ENCODE measurements around the gene CNTD1. TPM values are rescaled to one million over a fixed set of nuclear protein-coding genes. Genes with fewer than 3 reads are reported as not detected.

Gene CNTD1
- total RNA-seq, 1 experiment from 2014 or later = not detected

- peak; percentile 65; the same call in 1 of the 2 replicates for TF ChIP-seq FOXP4 (CRISPR knock-in tag; IDR thresholded peaks at IDR 0.05)
- no peak for TF ChIP-seq ZNF671 (CRISPR knock-in tag; IDR thresholded peaks at IDR 0.05)
- no peak for TF ChIP-seq ZSCAN18 (CRISPR knock-in tag; IDR thresholded peaks at IDR 0.05)
- no peak for TF ChIP-seq IRF2 (CRISPR knock-in tag; IDR thresholded peaks at IDR 0.05; ENCODE audit: borderline replicate concordance, low read depth)
- TF ChIP-seq CBFB (CRISPR knock-in tag; IDR thresholded peaks at IDR 0.05; ENCODE audit: low read depth) = no peak
- TF ChIP-seq PRDM15 (CRISPR knock-in tag; IDR thresholded peaks at IDR 0.05) = no peak
- TF ChIP-seq, protein P1, sequence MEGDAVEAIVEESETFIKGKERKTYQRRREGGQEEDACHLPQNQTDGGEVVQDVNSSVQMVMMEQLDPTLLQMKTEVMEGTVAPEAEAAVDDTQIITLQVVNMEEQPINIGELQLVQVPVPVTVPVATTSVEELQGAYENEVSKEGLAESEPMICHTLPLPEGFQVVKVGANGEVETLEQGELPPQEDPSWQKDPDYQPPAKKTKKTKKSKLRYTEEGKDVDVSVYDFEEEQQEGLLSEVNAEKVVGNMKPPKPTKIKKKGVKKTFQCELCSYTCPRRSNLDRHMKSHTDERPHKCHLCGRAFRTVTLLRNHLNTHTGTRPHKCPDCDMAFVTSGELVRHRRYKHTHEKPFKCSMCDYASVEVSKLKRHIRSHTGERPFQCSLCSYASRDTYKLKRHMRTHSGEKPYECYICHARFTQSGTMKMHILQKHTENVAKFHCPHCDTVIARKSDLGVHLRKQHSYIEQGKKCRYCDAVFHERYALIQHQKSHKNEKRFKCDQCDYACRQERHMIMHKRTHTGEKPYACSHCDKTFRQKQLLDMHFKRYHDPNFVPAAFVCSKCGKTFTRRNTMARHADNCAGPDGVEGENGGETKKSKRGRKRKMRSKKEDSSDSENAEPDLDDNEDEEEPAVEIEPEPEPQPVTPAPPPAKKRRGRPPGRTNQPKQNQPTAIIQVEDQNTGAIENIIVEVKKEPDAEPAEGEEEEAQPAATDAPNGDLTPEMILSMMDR (IDR thresholded peaks at IDR 0.05) = no peak
- peak; percentile 94 for TF ChIP-seq CREB1 (CRISPR knock-in tag; IDR thresholded peaks at IDR 0.05)
- TF ChIP-seq ZBTB21 (CRISPR knock-in tag; IDR thresholded peaks at IDR 0.05; ENCODE audit: borderline replicate concordance) = no peak
- TF ChIP-seq ETV6 (CRISPR knock-in tag; IDR thresholded peaks at IDR 0.05) = peak; percentile 91; the same call in 1 of the 2 replicates
- no peak for TF ChIP-seq ATF3 (CRISPR knock-in tag; conservative IDR thresholded peaks at IDR 0.05)
- TF ChIP-seq TEAD4 (CRISPR knock-in tag; IDR thresholded peaks at IDR 0.05) = 0 out of 2 replicates have a peak, but pooled peaks have one; percentile 30
These were observed at the start of gene CNTD1, which contains the start of gene COA3 (continued) for GRCh38 chr17:42798383-42799380.

DNA sequence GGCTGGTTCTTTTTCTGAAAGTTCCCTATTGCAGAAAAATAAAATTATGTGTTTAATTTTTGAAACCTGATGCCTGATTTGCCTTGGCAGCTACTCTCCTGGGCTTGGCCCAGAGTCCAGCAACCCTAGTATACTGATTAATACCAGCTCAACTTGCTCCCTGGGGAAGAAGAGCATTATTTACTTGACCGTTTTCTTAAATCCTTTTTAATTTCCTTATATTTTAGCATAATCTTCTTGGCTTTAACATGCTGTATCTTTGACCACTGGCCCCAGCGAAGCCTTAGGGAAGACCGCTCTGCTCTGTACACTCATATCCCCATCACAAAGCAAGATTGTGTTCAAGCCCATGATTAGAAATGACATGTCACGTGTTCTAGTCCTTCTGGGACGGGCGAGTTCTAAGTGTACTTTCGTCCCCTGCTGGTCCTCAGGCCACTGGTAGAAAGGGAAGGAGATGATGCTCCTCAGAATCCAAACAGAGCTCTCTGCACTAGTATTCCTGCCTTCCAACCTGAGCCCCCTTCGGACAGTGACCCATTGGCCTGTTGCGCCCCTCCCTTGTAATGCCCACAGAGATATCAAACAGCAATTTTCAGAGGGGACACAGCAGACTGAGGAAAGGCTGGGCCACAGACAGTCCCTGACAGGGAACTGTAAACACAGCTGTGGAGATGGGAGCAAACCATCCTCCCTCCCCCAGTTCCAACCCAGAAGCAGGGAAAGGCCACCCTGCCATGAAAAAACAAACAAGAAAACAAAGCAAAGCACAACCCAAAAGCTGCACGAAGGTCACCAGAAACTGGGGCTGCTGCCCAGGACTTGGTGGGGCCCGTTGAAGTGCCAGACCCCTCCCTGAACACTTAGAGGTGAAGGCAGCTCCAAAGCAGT is 49.5 kb upstream of the CNTD1 start:
- CTCF ChIA-PET = interaction anchor here (1.3 to 8.0 kb wide), 5 partner anchors 12 to 75 kb away, joined by 3 to 117 read pairs (median 4); partner anchors contain the start of genes BECN1 and RAMP2
- H3K9me3 Mint-ChIP-seq = peaks cover 6% of the 10 kb centered on the region
- no peak for TF ChIP-seq NR2C2 (CRISPR knock-in tag; IDR thresholded peaks at IDR 0.05)
- peaks cover 19% of the 10 kb centered on the region for H3K4me1 Mint-ChIP-seq
- H3K4me3 Mint-ChIP-seq = no peak overlapping the region
- no peak for DNase-seq (ENCODE audit: low spot score)
- ATAC-seq = no peak
- no peak overlapping the region for H3K27ac Mint-ChIP-seq
- H3K36me3 Mint-ChIP-seq = no peaks in the 10 kb centered on the region
- POLR2A ChIA-PET = interaction anchor here (0.6 to 1.4 kb wide), 4 partner anchors 14 to 629 kb away, joined by 3 to 6 read pairs (median 5); no protein-coding TSS in a partner anchor
- peaks cover 38% of the 10 kb centered on the region for H3K27me3 Mint-ChIP-seq (ENCODE audit: low read depth)

All from WTC11 (cell line).